ENCODE results near the gene NEURL1B. TPM values are rescaled to one million over a fixed set of nuclear protein-coding genes. Genes with fewer than 3 reads are reported as not detected.

Gene NEURL1B
- polyA plus RNA-seq, 1 of the 3 experiments (the other 2 are of a cell fraction): 2.8 TPM

DNA sequence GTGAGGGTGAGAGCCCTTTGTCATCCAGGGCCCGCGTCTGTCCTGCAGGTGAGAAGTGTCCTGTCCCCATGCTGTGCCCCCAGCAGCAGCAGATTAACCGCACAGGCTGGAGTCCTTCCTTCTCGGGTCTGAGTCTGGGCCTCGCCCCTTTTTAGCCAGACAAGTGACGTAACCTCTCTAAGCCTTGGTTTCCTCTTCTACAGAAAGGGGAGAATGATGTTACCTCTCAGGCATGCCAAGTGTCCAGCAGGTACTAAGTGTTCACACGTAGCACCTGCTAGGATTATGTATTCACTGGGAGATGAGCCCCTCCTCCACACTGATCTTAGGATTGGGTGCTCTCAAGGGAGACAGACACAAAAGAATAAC, 6.9 kb downstream of the NEURL1B start:
- no peak overlapping the region for H2AFZ ChIP-seq (ENCODE audit: low read depth)
- no peak for TF ChIP-seq MEF2A (IDR thresholded peaks at IDR 0.05; ENCODE audit: borderline replicate concordance, low read depth)
- no peak for TF ChIP-seq RAD21 (IDR thresholded peaks at IDR 0.05; ENCODE audit: low read length)
- TF ChIP-seq CHD2 (IDR thresholded peaks at IDR 0.05; ENCODE audit: low read length, partially characterized antibody): no peak
- TF ChIP-seq TEAD4 (IDR thresholded peaks at IDR 0.05; ENCODE audit: borderline replicate concordance, insufficient read depth): no peak
- no peak for TF ChIP-seq RCOR1 (IDR thresholded peaks at IDR 0.05; ENCODE audit: low read length)
- H4K20me1 ChIP-seq (ENCODE audit: insufficient read depth): 0 out of 2 replicates have a peak, but pooled peaks cover 3% of the 10 kb centered on the region
- H3K4me2 ChIP-seq: no peak overlapping the region
- ChIA-PET POLR2A (no interaction called here), CTCF (no interaction called here)
- H3K27ac ChIP-seq (ENCODE audit: low read depth in 2 of 2, low read length in 1 of 2): no peak overlapping the region
- H3K36me3 ChIP-seq (replicated peaks in 1 of 2; ENCODE audit: control insufficient read depth in 1 of 2, insufficient read depth in 2 of 2, low read length in 1 of 2): no peaks in the 10 kb centered on the region
- DNase-seq: no peak
- H3K9me3 ChIP-seq: no peaks in the 10 kb centered on the region
- H3K9me2 ChIP-seq: no peaks in the 10 kb centered on the region
- no peaks in the 10 kb centered on the region for H3K27me3 ChIP-seq (ENCODE audit: insufficient read depth)
- H3K4me1 ChIP-seq (ENCODE audit: control insufficient read depth in 1 of 2, insufficient read depth in 2 of 2, low read depth in 1 of 2, low read length in 1 of 2): peaks cover 0 to 26% of the 10 kb centered on the region in 2 experiments; a peak in 1 of 4 replicates
- H3F3A ChIP-seq (replicated peaks; ENCODE audit: insufficient read depth): no peaks in the 10 kb centered on the region
- 93% methylated on average over 7 of the region's 7 CpGs for WGBS (ENCODE audit: low lambda C conversion rate)
- peaks cover 5% of the 10 kb centered on the region; the same call in 1 of the 2 replicates for H3K79me2 ChIP-seq (ENCODE audit: insufficient read depth)
- H3K9ac ChIP-seq: no peak overlapping the region
- no peak overlapping the region for H3K4me3 ChIP-seq (ENCODE audit: low read depth in 2 of 2, low read length in 1 of 2)

DNA sequence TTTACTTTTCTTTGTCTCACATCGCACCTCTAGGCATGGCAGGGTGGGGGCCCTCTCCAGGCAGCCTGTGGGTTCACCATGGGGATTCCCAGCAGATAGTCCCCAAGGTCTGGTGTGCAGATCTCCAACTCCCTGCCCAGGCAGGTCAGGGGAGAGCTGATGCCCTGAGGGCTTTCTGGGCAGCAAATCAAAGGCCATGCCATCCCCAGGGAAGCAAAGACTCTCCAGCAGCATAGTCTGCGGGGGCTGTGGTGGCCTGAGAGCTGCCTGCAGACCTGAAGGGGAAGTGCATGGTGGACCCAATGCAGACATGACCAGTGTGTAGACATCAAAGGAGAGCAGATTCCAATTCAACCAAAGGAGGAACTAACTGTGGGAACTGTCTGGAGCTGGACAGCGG, 7.7 kb downstream of the NEURL1B start:
- POLR2A ChIA-PET: no interaction called here
- no peak overlapping the region for H3K4me2 ChIP-seq
- CTCF ChIA-PET: interaction anchor here (0.7 to 1.1 kb wide), 2 partner anchors 11 to 170 kb away, joined by 3 read pairs; no protein-coding TSS in a partner anchor

More for the DNA sequence above, 7.7 kb downstream of the NEURL1B start:
- Histone ChIP-seq H3K4me1 (ENCODE audit: control insufficient read depth in 1 of 2, insufficient read depth in 2 of 2, low read depth in 1 of 2, low read length in 1 of 2) (peaks cover 0 to 19% of the 10 kb centered on the region in 2 experiments; a peak in 1 of 4 replicates), H3K4me3 (ENCODE audit: low read depth in 2 of 2, low read length in 1 of 2) (no peak overlapping the region), H3K9me2 (no peaks in the 10 kb centered on the region), H2AFZ (ENCODE audit: low read depth) (no peak overlapping the region), H3F3A (replicated peaks; ENCODE audit: insufficient read depth) (peaks cover 3% of the 10 kb centered on the region), H3K27ac (ENCODE audit: low read depth in 2 of 2, low read length in 1 of 2) (no peak overlapping the region), H3K9ac (no peak overlapping the region), H4K20me1 (ENCODE audit: insufficient read depth) (0 out of 2 replicates have a peak, but pooled peaks cover 3% of the 10 kb centered on the region), H3K36me3 (replicated peaks in 1 of 2; ENCODE audit: control insufficient read depth in 1 of 2, insufficient read depth in 2 of 2, low read length in 1 of 2) (no peaks in the 10 kb centered on the region), H3K79me2 (ENCODE audit: insufficient read depth) (peaks cover 3% of the 10 kb centered on the region; the same call in 1 of the 2 replicates), H3K9me3 (0 out of 2 replicates have a peak, but pooled peaks cover 3% of the 10 kb centered on the region), H3K27me3 (ENCODE audit: insufficient read depth) (no peaks in the 10 kb centered on the region)
- no peak for DNase-seq
- WGBS (ENCODE audit: low lambda C conversion rate): 88% methylated on average over 3 of the region's 3 CpGs
- TF ChIP-seq TEAD4 (IDR thresholded peaks at IDR 0.05; ENCODE audit: borderline replicate concordance, insufficient read depth): no peak
- TF ChIP-seq RXRA (IDR thresholded peaks at IDR 0.05; ENCODE audit: borderline replicate concordance, low read depth): no peak
- no peak for TF ChIP-seq SIN3A (IDR thresholded peaks at IDR 0.05; ENCODE audit: borderline replicate concordance, low read depth, low read length)
- no peak for TF ChIP-seq MEF2A (IDR thresholded peaks at IDR 0.05; ENCODE audit: borderline replicate concordance, low read depth)
- no peak for TF ChIP-seq CHD2 (IDR thresholded peaks at IDR 0.05; ENCODE audit: low read length, partially characterized antibody)
- TF ChIP-seq, protein P1, sequence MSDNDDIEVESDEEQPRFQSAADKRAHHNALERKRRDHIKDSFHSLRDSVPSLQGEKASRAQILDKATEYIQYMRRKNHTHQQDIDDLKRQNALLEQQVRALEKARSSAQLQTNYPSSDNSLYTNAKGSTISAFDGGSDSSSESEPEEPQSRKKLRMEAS (IDR thresholded peaks at IDR 0.05; ENCODE audit: low read depth): no peak
- TF ChIP-seq SMC3 (IDR thresholded peaks at IDR 0.05; ENCODE audit: low read depth, low read length): no peak
- TF ChIP-seq ZBTB33 (IDR thresholded peaks at IDR 0.05; ENCODE audit: borderline replicate concordance, low read depth): no peak
- no peak for TF ChIP-seq REST (IDR thresholded peaks at IDR 0.05; ENCODE audit: low read depth, low read length)
- no peak for TF ChIP-seq POLR2AphosphoS5 (IDR thresholded peaks at IDR 0.05; ENCODE audit: low read depth, low read length)
